MM.1S (cell line): ENCODE results near the gene MAPK12.

Source experiments
- DNase-seq: peaks from one replicate; pipeline ENCODE4 v3.0.0-alpha.2; 2015
- H2AFZ ChIP-seq: fragments of 300-600 bp; sonication (generic); 2 replicates; pipeline ENCODE4 v1.6.0; 2016; ENCODE audit warnings: antibody characterized with exemption, low read length
- H3F3A ChIP-seq: fragments of 300-600 bp; sonication (generic); 2 replicates; pipeline ENCODE4 v1.6.1; 2016; ENCODE audit warnings: mild to moderate bottlenecking, antibody characterized with exemption, low read length, moderate library complexity, mixed read lengths; ENCODE audit not compliant: insufficient read depth
- H3K27ac ChIP-seq: fragments of 300-600 bp; sonication (generic); 2 replicates; pipeline ENCODE4 v1.5.1; 2016; ENCODE audit warnings: mild to moderate bottlenecking, low read length
- H3K27me3 ChIP-seq: fragments of 300-600 bp; sonication (generic); replicated peaks from 2 replicates; pipeline ENCODE4 v1.6.0; 2016; ENCODE audit warnings: low read length; ENCODE audit not compliant: insufficient read depth
- H3K36me3 ChIP-seq: fragments of 300-600 bp; sonication (generic); replicated peaks from 2 replicates; pipeline ENCODE4 v1.6.1; 2016; ENCODE audit warnings: mild to moderate bottlenecking, low read length, mixed read lengths; ENCODE audit not compliant: insufficient read depth
- H3K4me1 ChIP-seq: fragments of 300-600 bp; sonication (generic); 2 replicates; pipeline ENCODE4 v1.6.1; 2016; ENCODE audit warnings: low read length, mixed read lengths
- H3K4me2 ChIP-seq: fragments of 300-600 bp; sonication (generic); 2 replicates; pipeline ENCODE4 v1.6.0; 2016; ENCODE audit warnings: low read depth, low read length
- H3K4me3 ChIP-seq: fragments of 300-600 bp; sonication (generic); 2 replicates; pipeline ENCODE4 v1.5.1; 2016; ENCODE audit warnings: low read length, mixed read lengths
- H3K79me2 ChIP-seq: fragments of 300-600 bp; sonication (generic); 2 replicates; pipeline ENCODE4 v1.6.1; 2016; ENCODE audit warnings: mixed run types, low read length, mixed read lengths
- H3K9ac ChIP-seq: fragments of 300-600 bp; sonication (generic); 2 replicates; pipeline ENCODE4 v1.6.1; 2016; ENCODE audit warnings: low read length, mixed read lengths
- H3K9me2 ChIP-seq: fragments of 300-600 bp; sonication (generic); replicated peaks from 2 replicates; pipeline ENCODE4 v1.6.1; 2016; ENCODE audit warnings: mild to moderate bottlenecking, low read length, mixed read lengths; ENCODE audit not compliant: insufficient read depth
- H3K9me3 ChIP-seq: fragments of 300-600 bp; sonication (generic); replicated peaks from 2 replicates; pipeline ENCODE4 v1.6.1; 2016; ENCODE audit warnings: mild to moderate bottlenecking, low read length, mixed read lengths; ENCODE audit not compliant: insufficient read depth
- H4K20me1 ChIP-seq: fragments of 300-600 bp; sonication (generic); 2 replicates; pipeline ENCODE4 v1.6.1; 2016; ENCODE audit warnings: mild to moderate bottlenecking, low read length, moderate library complexity, mixed read lengths; ENCODE audit not compliant: insufficient read depth
- CTCF ChIP-seq: fragments of 300-600 bp; sonication (generic); IDR thresholded peaks from 2 replicates; pipeline ENCODE4 v1.5.1; 2016; ENCODE audit warnings: antibody characterized with exemption, low read length, mixed read lengths
- EZH2 ChIP-seq: fragments of 300-600 bp; sonication (generic); optimal IDR thresholded peaks from 2 replicates; pipeline ENCODE3; 2017; ENCODE audit warnings: low read depth, mild to moderate bottlenecking, antibody characterized with exemption, low read length, mixed read lengths
- EZH2phosphoT487 ChIP-seq: fragments of 300-600 bp; sonication (generic); IDR thresholded peaks from 2 replicates; pipeline ENCODE4 v1.6.1; 2018; ENCODE audit warnings: antibody characterized with exemption, low read length

The MAPK12 gene

GRCh38 chr22:50232481-50233151 lies 28.9 kb downstream of the MAPK12 start:
- DNase-seq, result no peak
- no peaks in the 10 kb centered on the region for H3K9me2 ChIP-seq
- TF ChIP-seq EZH2, result no peak
- no peaks in the 10 kb centered on the region for H3K9me3 ChIP-seq
- no peaks in the 10 kb centered on the region; the same call in 1 of the 2 replicates for H4K20me1 ChIP-seq
- no peaks in the 10 kb centered on the region for H3K36me3 ChIP-seq
- no peak overlapping the region for H2AFZ ChIP-seq
- H3F3A ChIP-seq, result no peaks in the 10 kb centered on the region
- no peaks in the 10 kb centered on the region for H3K27me3 ChIP-seq
- peaks cover 46% of the 10 kb centered on the region for H3K79me2 ChIP-seq
- H3K27ac ChIP-seq, result no peak overlapping the region
- H3K4me1 ChIP-seq, result no peaks in the 10 kb centered on the region
- H3K4me2 ChIP-seq, result no peak overlapping the region
- no peak overlapping the region for H3K9ac ChIP-seq
- no peak overlapping the region for H3K4me3 ChIP-seq

- Histone ChIP-seq H3K27me3 (no peaks in the 10 kb centered on the region), H3K9ac (no peak overlapping the region), H4K20me1 (no peaks in the 10 kb centered on the region), H3F3A (no peaks in the 10 kb centered on the region), H3K79me2 (peaks cover 14% of the 10 kb centered on the region), H3K27ac (no peak overlapping the region), H3K9me2 (no peaks in the 10 kb centered on the region), H3K4me2 (no peak overlapping the region), H3K4me3 (no peak overlapping the region), H3K4me1 (no peaks in the 10 kb centered on the region), H2AFZ (no peak overlapping the region), H3K9me3 (no peaks in the 10 kb centered on the region), H3K36me3 (no peaks in the 10 kb centered on the region)
- TF ChIP-seq CTCF, result no peak
- TF ChIP-seq EZH2, result no peak
- no peak for TF ChIP-seq EZH2phosphoT487
- DNase-seq, result no peak
Measured at GRCh38 chr22:50229370-50229769, 32.1 kb downstream of the MAPK12 start.

- Histone ChIP-seq H4K20me1 (no peaks in the 10 kb centered on the region), H3K9me3 (no peaks in the 10 kb centered on the region), H3K9ac (no peak overlapping the region), H3K27ac (no peak overlapping the region), H3K4me2 (no peak overlapping the region), H3K4me3 (no peak overlapping the region), H2AFZ (no peak overlapping the region), H3K9me2 (no peaks in the 10 kb centered on the region), H3K36me3 (no peaks in the 10 kb centered on the region), H3K4me1 (no peaks in the 10 kb centered on the region), H3F3A (no peaks in the 10 kb centered on the region), H3K27me3 (no peaks in the 10 kb centered on the region), H3K79me2 (0 out of 2 replicates have a peak, but pooled peaks cover 5% of the 10 kb centered on the region)
- DNase-seq, result no peak
- TF ChIP-seq EZH2phosphoT487 (no peak), CTCF (no peak), EZH2 (no peak)
Measured at GRCh38 chr22:50228366-50228765, 33.1 kb downstream of the MAPK12 start.

GRCh38 chr22:50227579-50228215 lies 33.8 kb downstream of the MAPK12 start:
- no peak overlapping the region for H3K9ac ChIP-seq
- H3K27ac ChIP-seq, result no peak overlapping the region
- H3K79me2 ChIP-seq, result 0 out of 2 replicates have a peak, but pooled peaks cover 5% of the 10 kb centered on the region
- H3F3A ChIP-seq, result no peaks in the 10 kb centered on the region
- no peaks in the 10 kb centered on the region for H4K20me1 ChIP-seq
- H3K4me3 ChIP-seq, result no peak overlapping the region
- no peak for DNase-seq
- no peak overlapping the region for H2AFZ ChIP-seq
- no peaks in the 10 kb centered on the region for H3K9me3 ChIP-seq
- H3K4me1 ChIP-seq, result no peaks in the 10 kb centered on the region
- no peaks in the 10 kb centered on the region for H3K36me3 ChIP-seq
- TF ChIP-seq CTCF, result no peak
- TF ChIP-seq EZH2, result no peak
- TF ChIP-seq EZH2phosphoT487, result no peak
- H3K4me2 ChIP-seq, result no peak overlapping the region
- no peaks in the 10 kb centered on the region for H3K9me2 ChIP-seq
- H3K27me3 ChIP-seq, result no peaks in the 10 kb centered on the region
